GM18502 (cell line): ENCODE data around the gene TRIM33.

ENCODE experiments used
- ATAC-seq: cut with Tn5 transposase; IDR thresholded peaks from one replicate; pipeline ENCODE4 v1.9.1; 2021; ENCODE audit warnings: mild to moderate bottlenecking; ENCODE audit not compliant: unreplicated experiment, poor library complexity

The TRIM33 gene

GRCh38 chr1:114511032-114511785 is at the start of gene TRIM33:
TRIM33 (minus strand) TSS chr1:114511203; CDS start chr1:114511076, 127 bp downstream.
- ATAC-seq: peak; percentile 79

GRCh38 chr1:114559356-114559755 is 48.4 kb upstream of the TRIM33 start:
- peak; percentile 69 for ATAC-seq

GRCh38 chr1:114558544-114558943 is 47.5 kb upstream of the TRIM33 start:
- ATAC-seq: no peak

GRCh38 chr1:114554577-114554976 is 43.6 kb upstream of the TRIM33 start:
- no peak for ATAC-seq

GRCh38 chr1:114552106-114552639 is 41.2 kb upstream of the TRIM33 start:
- no peak for ATAC-seq

- no peak for ATAC-seq
Observed at GRCh38 chr1:114551400-114551799, 40.4 kb upstream of the TRIM33 start.

- no peak for ATAC-seq
Observed at GRCh38 chr1:114550336-114550735, 39.3 kb upstream of the TRIM33 start.

GRCh38 chr1:114549137-114549536 is 38.1 kb upstream of the TRIM33 start:
- no peak for ATAC-seq

GRCh38 chr1:114547076-114547475 is 36.1 kb upstream of the TRIM33 start:
- ATAC-seq: no peak

- ATAC-seq: no peak
Observed at GRCh38 chr1:114545796-114546195, 34.8 kb upstream of the TRIM33 start.

- ATAC-seq: no peak
Observed at GRCh38 chr1:114545315-114545714, 34.3 kb upstream of the TRIM33 start.

- ATAC-seq: no peak
Observed at GRCh38 chr1:114540821-114541220, 29.8 kb upstream of the TRIM33 start.

GRCh38 chr1:114540272-114540671 is 29.3 kb upstream of the TRIM33 start:
- no peak for ATAC-seq

- no peak for ATAC-seq
Observed at GRCh38 chr1:114536043-114536442, 25.0 kb upstream of the TRIM33 start.

- ATAC-seq: no peak
Observed at GRCh38 chr1:114535401-114535800, 24.4 kb upstream of the TRIM33 start.

- no peak for ATAC-seq
Observed at GRCh38 chr1:114531094-114531493, 20.1 kb upstream of the TRIM33 start.

GRCh38 chr1:114530224-114530623 is 19.2 kb upstream of the TRIM33 start:
- no peak for ATAC-seq

- no peak for ATAC-seq
Observed at GRCh38 chr1:114524944-114525343, 13.9 kb upstream of the TRIM33 start.

GRCh38 chr1:114522264-114522575 is 11.2 kb upstream of the TRIM33 start:
- ATAC-seq: no peak

GRCh38 chr1:114521396-114522263 is 10.6 kb upstream of the TRIM33 start:
- no peak for ATAC-seq

GRCh38 chr1:114517348-114517747 is 6.3 kb upstream of the TRIM33 start:
- ATAC-seq: no peak
